Stimulated activated CD4-positive, alpha-beta T cell treated with anti-CD3 and anti-CD28 coated beads, Interleukin-15, amount 100 ng/mL, for 48 hours (primary cell): ENCODE data around the gene SGIP1.
"Not testable (repeated sequence)": the region's sequence is repeated elsewhere in the genome, so short reads cannot be mapped to it uniquely, and the experiment has no call there.

ENCODE experiments used
- DNase-seq, 2 donors: peaks; one replicate each; pipeline ENCODE4 v3.0.0-alpha.2; 2020; ENCODE audit warnings: low read depth in 2 of 2

The SGIP1 gene

DNA sequence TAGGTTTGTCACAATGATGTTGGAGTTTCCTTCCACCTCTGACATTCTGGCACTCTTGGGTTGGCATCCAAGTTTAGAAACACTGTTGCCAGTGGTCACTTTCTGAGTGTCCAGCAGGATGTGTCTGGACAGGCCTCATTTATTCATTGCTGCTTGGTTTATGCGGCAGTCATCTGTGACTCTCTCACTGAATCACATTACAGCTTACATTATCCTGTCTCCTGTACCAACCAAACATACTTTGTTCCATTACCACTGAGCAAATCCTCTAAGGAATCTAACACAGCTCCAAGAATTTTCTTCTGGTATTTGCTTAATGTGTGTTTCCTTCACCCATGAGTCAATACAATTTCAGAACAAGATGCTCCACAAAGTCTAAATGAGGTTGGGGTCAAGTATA, 19.9 kb downstream of the SGIP1 start:
- no peak for DNase-seq

DNA sequence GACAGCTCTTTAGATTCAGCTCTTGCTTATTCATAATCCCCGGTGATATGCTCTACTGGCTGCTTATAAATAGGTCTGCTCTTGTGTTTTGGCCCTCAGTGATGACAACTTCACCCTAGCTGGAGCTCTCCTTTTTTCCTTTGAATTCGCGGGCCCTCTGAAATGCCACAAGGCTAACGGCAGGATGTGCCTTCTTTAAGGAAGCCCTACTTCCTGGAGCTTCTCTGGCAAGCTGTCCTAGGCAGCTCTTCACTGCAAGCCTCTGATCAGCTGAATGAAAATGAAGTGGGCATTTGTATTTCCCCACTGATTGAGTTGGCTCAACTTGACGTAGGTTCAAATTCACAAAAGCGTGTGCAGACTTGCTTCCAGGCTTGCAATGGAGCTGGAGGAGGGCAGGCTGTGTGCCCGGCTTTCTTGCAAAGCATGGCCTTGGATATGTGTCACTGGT, 22.2 kb downstream of the SGIP1 start:
- DNase-seq = no peak

DNA sequence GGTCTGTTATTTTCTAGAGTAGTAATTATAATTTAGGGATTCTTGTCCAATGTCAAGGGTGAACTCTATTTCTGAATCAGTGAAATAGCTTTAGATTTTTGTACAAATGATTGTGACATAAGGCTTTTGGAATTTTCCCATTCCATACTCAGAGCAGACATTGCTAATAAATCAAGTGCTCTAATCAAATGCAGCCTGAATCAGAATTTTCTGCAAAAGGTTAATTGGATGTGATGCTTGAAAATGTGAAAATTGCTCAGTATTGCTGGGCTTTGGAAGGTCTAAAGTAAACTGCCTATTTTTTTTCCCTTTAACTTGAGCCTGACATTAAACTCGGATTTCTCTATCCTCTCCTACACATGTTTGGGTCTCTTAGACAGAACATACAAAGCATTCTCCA, 23.2 kb downstream of the SGIP1 start:
- DNase-seq = no peak

DNA sequence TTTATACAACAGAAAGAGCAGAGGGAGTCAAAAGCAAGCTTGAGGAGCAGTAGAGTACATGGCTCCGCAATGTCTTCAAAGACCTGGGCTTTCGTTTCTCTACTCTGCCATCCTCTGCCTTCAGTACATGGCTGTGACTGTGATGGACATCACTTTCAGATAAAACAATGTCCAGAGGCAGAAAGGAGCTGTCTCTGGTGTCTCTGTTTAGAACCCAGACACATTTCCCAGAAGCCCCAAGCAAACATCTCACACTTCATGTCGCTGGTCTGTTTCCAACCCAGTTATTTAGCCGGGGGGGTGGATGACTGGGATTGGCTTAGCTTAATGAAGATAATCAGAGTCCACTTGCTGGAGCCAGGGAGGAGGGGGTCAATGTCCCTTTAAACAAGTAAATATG, 25.6 kb downstream of the SGIP1 start:
- DNase-seq = no peak

DNA sequence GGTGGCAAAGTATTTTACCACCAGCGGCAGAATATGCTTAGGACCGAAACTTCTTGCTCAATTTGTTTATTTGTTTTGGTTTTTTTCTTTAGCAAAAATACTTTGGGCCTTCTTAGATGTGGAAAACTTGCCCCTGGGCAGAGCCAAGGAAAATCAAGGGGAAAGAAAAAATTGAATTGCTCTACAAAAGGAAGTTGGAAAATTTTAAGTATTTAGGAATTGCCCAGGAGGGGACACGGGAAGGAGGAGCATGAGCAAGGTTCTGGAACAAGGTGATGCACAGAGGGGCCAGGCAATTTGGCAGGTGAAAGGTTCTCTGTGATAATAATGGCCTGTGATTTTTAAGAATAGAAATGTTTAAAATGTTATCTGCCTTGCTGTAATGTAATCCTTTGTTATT, 28.6 kb downstream of the SGIP1 start:
- no peak for DNase-seq

DNA sequence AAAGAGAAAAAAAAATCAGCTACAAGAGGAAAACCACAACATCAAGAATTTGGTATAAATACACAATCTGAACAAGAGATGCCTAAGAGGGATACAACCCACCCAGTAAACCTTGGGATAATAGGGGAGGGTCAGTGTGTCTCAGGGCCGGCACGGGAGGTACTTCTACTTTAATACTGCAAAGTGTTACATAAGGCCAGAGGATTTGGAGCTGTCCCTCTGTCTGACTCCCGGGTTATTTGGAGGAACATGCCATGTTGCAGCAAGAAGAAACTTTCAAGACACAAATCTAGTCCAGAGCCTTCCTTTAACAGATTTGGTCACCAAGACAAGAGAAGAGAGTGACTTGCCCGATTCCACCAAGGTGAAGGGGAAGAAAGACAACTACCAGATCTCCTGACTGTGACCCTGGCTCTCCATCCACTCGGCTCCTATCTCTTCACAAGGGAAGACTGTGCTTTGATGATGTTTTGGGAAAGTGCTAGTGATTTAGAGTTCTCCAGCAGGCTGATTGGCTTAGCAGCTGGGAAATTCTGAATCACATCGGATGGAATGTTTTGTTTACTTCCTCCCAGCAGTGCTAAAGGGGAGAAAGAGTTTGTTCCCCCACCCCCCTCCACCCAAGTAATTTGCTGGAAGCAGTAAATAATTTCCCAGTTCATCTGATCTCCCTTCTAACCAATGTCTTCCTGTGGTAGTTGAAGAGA, 29.3 kb downstream of the SGIP1 start:
- no peak for DNase-seq

DNA sequence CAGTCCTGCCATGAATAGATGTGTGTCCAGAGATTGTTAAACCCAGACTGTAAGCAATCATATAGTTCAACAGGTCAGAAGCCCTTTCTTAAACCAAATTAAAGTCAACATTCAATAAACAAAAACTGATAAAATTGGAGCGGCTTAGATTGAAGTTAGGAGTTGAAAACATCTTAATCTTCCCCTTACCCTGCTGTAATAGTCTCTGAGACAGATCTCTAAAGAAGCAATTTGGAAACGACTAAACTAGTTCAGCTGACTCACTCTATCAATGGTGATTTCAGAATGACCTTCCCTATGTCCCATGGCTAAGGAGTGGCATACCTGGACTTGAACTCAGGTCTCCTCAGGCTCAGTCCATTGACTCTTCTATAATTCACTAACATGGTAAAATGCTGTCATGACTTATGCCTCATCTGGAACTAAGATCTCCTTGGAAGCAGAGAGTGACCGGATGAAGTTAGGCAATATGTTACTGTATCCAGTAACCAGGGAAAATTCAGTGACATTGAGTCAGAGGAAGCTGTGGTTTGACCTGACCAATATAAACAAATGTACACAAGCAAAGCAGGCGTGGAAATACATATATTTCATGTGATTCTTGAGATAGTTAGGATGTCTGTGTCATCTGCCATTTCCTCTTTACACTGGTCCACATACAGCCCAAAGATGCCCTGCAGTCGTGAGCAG, 30.1 kb downstream of the SGIP1 start:
- no peak for DNase-seq

DNA sequence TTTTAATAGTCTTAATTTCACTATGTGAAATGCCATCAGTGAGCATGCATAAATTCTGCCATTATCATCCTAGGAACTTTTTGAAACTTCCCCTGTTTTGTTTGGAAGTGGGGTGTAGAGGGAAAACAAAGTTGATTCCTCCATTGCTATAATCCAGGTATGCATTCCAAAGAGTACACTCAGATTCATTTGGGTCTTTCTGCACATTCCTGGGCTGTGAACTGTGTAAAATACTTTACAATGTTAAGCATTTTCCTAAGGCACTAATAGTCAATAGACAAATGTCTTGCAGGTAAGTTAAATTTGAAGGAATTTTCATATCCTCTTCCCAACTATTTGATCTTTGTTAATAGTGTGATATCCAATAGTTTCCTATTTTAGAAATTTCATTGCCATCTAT, 36.2 kb downstream of the SGIP1 start:
- no peak for DNase-seq

DNA sequence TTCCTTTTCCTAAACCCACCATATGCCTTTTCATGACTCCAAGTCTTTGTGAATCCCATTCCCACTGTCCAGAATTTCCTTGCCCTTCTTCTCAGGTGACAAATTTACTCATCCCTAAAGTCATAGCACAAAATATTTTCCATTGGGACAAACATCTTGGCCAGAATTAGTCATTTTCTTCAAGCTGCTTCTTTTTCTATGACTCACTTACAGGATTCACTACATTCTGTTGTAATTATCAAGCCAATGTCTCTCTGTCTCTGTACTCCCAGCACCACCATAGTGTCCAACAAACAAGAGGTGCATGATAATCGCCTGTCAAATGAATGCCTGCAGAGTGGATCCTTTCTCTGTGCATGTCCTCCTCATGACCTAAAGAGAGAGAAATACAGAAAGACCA, 37.8 kb downstream of the SGIP1 start:
- DNase-seq = no peak

DNA sequence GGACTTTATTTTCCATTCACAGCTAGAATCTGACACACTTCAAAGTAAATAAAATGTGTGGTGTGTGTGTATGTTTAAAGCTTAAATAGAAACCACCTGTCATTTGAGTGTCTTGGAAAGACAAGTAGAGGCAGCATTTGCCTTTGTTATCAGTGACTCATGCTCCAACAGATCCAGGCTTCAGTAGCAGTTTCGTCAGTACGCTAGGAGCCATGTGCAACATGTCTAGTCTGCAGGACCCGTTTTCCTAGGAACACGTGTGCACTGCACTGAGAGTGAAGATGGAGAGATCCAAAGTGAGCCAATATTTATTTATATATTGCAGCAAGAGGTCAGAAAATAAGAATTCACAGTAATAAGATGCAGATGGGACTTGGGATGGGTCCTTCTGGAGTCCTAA, 41.8 kb downstream of the SGIP1 start:
- no peak for DNase-seq

DNA sequence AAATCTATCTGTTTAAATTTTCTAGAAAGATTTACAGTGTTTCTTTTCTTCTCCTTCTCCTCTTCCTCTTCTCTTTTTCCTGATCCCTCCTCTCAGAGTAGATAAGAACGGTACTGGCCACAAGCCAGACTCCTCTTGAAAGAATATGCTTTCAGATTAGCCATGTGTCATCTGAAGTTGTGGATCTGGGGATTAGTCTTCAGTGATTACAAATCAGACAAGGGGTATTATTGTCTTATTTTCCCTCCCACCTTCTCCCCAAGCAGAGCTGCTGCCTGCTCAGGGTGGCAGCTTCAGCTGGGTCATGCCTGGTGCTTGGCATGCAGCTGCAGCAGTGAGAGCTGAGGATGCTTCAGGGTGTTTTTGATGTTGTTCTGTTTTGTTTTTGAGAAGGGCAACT, 42.7 kb downstream of the SGIP1 start:
- DNase-seq = no peak

DNA sequence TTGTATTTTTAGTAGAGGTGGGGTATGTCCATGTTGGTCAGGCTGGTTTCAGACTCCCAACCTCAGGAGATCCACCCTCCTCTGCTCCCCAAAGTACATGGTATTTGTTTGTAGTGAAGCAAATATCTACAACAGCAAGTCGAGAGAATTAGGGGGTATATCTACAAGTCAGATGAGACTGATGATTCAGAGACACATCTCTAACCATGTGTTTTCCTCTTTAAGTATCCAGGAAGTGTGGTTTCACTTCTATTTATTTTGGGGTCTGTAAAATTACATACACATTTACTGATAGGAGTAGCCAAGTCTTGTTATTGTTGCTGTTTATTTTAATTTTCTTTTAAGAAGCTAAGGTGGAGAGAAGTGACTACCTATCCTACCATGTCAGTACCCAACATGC, 44.9 kb downstream of the SGIP1 start:
- DNase-seq = no peak

DNA sequence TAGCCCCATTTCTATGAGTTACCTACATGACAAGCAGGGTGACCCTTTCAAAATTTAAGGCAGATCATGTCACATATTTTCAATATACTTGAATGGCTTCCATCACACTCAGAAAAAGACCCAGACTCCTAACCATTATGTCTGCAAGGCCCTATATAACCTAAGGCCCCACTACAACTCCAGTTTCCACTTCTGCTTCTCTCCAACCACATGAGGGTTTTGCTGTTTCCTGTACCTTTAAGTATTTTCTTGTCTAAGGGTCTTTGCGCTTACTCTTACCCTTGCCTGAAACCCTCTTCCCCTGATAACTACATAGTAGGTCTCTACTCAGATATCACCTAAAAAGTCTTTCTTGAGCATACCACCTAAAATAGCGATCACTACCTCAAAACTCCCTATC, 46.1 kb downstream of the SGIP1 start:
- no peak for DNase-seq

DNA sequence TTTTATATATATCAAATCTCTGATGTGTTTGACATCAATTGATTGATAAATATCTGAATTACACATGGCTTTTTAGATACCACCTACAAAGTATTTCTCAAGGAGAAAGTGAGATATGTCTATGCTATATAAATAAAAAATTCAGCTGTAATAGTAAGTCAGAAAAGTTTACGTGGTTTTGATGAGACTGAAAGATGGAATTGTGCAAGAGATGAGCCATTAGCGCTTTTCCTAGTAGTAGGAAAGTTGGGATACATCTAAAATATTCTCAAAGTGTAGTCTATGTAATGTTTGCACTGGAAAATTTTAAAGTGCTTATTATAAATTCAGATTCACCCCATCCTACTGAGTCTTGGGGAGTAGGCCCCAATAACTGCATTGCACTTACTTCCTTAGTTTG, 49.1 kb downstream of the SGIP1 start:
- DNase-seq = no peak

DNA sequence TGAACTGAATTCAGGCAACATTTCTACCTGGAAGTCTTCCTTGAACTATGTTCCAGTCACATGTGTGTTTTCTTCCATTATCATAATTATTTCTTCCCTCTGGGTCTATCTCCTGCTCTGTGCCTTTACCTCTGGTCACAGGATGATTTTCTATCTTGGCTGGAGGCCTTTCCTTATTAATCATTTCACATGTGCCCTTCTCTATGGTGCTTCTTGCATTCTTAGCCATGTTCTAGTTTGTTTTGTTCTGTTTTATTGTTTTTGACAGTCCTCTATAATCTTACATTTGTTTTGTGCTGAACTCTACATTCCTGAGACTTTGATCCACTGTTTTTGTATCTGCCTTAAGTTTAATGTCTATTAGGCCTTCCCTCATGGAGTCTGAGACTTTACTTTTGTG, 51.0 kb downstream of the SGIP1 start:
- DNase-seq = no peak

DNA sequence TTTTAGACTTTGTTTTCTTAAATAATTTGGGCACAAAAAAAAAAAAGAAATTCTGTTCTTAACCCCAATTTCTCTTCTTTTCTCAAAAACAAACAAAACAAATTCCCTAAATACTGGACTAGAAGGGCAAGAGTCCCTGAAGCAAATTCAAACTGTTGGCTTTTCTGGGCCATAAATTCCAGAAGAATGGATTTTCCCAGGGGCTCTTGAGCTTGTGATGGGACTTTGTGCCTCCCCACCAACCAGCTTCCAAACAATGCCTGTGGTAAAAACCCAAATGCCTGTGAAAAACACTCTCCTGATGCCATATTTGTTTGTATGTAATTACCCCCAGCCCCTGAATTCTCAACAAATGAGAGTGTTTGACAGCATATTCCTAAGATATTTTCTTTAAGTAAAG, 55.4 kb downstream of the SGIP1 start:
- DNase-seq = no peak

DNA sequence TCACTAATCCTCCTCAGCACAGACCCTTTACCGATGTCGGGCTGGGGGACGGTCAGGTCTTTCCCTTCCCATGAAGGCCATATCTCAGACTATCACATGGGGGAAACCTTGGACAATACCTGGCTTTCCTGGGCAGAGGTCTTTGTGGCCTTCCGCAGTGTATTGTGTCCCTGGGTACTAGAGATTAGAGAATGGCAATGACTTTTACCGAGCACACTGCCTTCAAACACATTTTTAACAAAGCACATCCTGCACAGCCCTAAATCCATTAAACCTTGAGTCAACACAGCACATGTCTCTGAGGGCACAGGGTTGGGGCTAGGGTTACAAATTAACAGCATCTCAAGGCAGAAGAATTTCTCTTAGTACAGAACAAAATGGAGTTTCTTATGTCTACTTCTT, 58.2 kb downstream of the SGIP1 start:
- not testable (repeated sequence) for DNase-seq

DNA sequence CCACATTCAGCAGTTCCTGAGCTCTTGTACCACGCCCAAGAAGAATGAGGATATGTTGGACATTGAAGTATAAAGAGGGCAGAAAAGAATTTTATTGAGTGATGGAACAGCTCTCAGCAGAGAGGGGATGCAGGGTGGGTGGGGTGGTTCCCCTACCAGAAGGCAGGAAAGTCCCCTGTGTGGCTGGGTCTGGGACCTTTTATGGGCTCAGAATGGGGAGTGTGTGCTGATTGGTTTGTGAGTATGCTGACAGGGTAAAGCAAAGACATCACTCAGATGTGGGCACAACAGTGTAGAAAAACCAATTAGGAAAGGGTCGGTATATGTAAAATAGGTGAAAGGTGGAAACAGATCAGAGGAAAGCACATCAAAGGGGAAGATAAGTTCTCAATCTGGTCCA, 62.2 kb downstream of the SGIP1 start:
- no peak for DNase-seq

DNA sequence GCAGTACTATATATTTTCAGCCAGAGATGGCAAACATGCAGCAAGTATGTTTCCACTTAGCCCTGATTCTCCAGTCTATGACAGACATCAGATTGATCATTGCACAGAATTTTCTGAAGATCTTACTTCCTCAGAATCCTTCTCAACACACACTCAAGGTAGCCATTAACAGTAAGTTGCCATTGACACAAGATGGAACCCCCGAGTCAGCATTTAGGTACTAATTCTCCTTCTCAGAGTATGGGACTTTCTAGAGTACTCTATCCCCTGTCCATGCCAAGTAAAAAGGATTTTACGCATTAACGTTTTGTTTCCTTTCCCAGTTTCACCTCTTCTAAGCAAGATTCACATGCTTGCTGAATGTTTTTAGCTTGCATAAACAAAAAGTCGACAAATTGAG, 63.5 kb downstream of the SGIP1 start:
- no peak for DNase-seq

DNA sequence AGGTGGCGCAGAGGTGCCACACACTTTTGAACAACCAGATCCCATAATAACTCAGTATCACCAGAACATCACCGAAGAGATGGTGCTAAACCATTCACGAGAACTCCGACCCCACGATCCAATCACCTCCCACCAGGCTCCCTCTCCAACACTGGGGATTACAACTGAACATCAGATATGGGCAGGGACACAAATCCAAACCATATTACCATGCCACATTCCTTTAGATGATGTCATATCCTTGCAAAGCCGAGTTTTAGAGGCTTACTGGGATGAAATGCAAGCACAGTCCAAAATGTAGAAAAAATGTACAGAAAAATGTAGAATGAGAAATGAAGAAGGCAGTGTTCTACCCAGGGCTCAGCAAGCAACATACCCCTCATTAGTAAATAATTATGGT, 64.7 kb downstream of the SGIP1 start:
- no peak for DNase-seq

DNA sequence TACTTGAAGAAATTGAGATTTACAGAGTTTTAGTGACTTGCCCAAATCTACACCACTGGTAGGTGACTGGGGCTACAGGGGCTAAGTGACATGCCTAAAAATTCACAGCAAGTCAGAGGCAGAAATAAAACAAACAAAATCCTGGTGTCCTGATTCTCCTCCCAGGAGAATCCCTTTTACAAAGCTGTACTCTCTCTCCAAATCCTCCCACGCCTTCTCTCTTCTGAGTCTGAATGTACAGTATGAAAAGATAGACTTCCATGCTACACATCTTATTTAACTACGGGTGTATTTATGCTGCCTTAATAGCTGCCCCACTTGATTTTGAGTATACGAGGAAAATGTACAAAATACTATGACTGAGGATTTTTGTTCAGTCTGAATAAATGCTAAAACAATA, 65.4 kb downstream of the SGIP1 start:
- no peak for DNase-seq

DNA sequence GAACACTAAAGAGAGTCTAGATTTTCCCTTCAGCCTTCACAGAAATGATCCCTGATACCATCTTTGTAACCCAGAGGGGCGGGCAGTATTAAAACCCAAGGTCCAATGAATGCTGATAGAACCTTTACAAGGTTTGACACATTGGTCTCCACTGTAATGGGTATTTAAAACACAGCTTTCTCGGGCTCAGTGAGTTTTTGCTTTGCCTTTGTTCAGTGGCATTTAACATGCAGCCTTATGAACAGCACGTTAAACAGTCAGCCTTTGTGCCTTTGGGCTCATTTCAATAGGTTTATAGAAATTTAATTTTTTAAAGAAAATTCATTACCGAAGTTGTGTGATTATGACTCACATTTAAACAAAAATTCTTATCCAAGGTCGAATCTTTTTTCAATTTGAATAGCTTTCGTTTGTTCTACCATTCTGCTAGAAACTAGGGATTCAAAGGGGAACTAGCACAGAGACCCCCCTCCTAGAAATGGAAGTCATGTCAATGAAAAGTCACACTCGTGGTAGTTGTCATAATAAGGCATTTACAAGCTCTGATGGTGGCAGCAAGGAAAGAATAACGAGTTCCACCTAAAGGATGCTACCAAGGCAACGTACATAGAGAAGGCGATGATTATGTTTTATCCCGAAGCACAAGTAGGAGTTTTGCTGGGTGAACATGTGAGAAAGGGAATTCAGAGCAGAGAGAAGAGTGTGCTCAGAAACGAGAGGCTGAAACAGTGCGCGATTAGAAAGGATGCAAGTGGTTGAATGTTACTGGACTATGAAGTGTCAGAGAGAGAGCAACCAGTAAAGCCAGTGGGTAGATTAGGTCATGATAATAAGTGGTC, 66.2 kb downstream of the SGIP1 start:
- DNase-seq = no peak
